Loucy (cell line): ENCODE measurements around the gene GPRC5A.

ENCODE experiments used
- H2AFZ ChIP-seq: fragments of 200-600 bp; sonication (generic); 2 replicates; pipeline ENCODE4 v1.6.0; 2016; ENCODE audit warnings: antibody characterized with exemption, mild to moderate bottlenecking, low read length, moderate library complexity
- H3F3A ChIP-seq: fragments of 200-600 bp; 2 replicates; pipeline ENCODE4 v1.6.0; 2016; ENCODE audit warnings: antibody characterized with exemption, low read depth, mild to moderate bottlenecking
- H3K27me3 ChIP-seq: fragments of 200-600 bp; sonication (generic); 2 replicates; pipeline ENCODE4 v1.6.1; 2014; ENCODE audit warnings: low read length, mild to moderate bottlenecking; ENCODE audit not compliant: insufficient read depth, poor library complexity, severe bottlenecking
- H3K36me3 ChIP-seq: fragments of 200-600 bp; sonication (generic); 2 replicates; pipeline ENCODE4 v1.6.1; 2016; ENCODE audit warnings: low read length; ENCODE audit not compliant: insufficient read depth
- H3K4me1 ChIP-seq: fragments of 200-600 bp; sonication (generic); 2 replicates; pipeline ENCODE4 v1.5.1; 2014; ENCODE audit warnings: low read length, mild to moderate bottlenecking; ENCODE audit not compliant: insufficient read depth, poor library complexity, severe bottlenecking
- H3K4me2 ChIP-seq: fragments of 200-600 bp; sonication (generic); 2 replicates; pipeline ENCODE4 v1.6.0; 2014; ENCODE audit warnings: antibody characterized with exemption, low read length, low read depth, mild to moderate bottlenecking; ENCODE audit not compliant: poor library complexity, severe bottlenecking
- H3K4me3 ChIP-seq: fragments of 200-600 bp; sonication (generic); 2 replicates; pipeline ENCODE4 v1.5.1; 2014; ENCODE audit warnings: low read length, mild to moderate bottlenecking, mixed read lengths; ENCODE audit not compliant: poor library complexity, severe bottlenecking
- H3K79me2 ChIP-seq: fragments of 200-600 bp; sonication (generic); 2 replicates; pipeline ENCODE4 v1.6.1; 2014; ENCODE audit warnings: low read length; ENCODE audit not compliant: insufficient read depth
- H3K9ac ChIP-seq: fragments of 200-600 bp; sonication (generic); 2 replicates; pipeline ENCODE4 v1.6.0; 2014; ENCODE audit warnings: mild to moderate bottlenecking, low read depth, low read length, moderate library complexity; ENCODE audit not compliant: poor library complexity, severe bottlenecking
- H3K9me2 ChIP-seq: fragments of 200-600 bp; sonication (generic); replicated peaks from 2 replicates; pipeline ENCODE4 v1.6.1; 2016; ENCODE audit warnings: low read depth, low read length, mixed read lengths
- H3K9me3 ChIP-seq: fragments of 200-600 bp; sonication (generic); 2 replicates; pipeline ENCODE4 v1.6.1; 2014; ENCODE audit warnings: mild to moderate bottlenecking, antibody characterized with exemption, low read length, low read depth; ENCODE audit not compliant: insufficient read depth
- H4K20me1 ChIP-seq: fragments of 200-600 bp; sonication (generic); 2 replicates; pipeline ENCODE4 v1.6.0; 2014; ENCODE audit warnings: antibody characterized with exemption, low read length, mild to moderate bottlenecking; ENCODE audit not compliant: insufficient read depth, poor library complexity, severe bottlenecking
- CTCF ChIP-seq: fragments of 200-600 bp; sonication (generic); conservative IDR thresholded peaks from 2 replicates; pipeline ENCODE4 v1.5.1; 2014; ENCODE audit warnings: mild to moderate bottlenecking, antibody characterized with exemption, low read length
- EZH2phosphoT487 ChIP-seq: fragments of 200-600 bp; IDR thresholded peaks from 2 replicates; pipeline ENCODE4 v1.6.1; 2018; ENCODE audit warnings: antibody characterized with exemption, mild to moderate bottlenecking, moderate library complexity, borderline replicate concordance

Gene GPRC5A

GRCh38 chr12:12917517-12917916, 26.2 kb downstream of the GPRC5A start:
- no peaks in the 10 kb centered on the region for H3K9me3 ChIP-seq
- no peaks in the 10 kb centered on the region for H3K9me2 ChIP-seq
- no peak overlapping the region for H3K4me3 ChIP-seq
- H2AFZ ChIP-seq, result 0 out of 2 replicates have a peak overlapping the region, but pooled peaks have one; percentile 52
- H3K4me2 ChIP-seq, result no peak overlapping the region
- no peaks in the 10 kb centered on the region for H3K36me3 ChIP-seq
- no peaks in the 10 kb centered on the region for H3K27me3 ChIP-seq
- H3K4me1 ChIP-seq, result peaks cover 5% of the 10 kb centered on the region
- H4K20me1 ChIP-seq, result no peaks in the 10 kb centered on the region
- no peak overlapping the region for H3K9ac ChIP-seq
- H3K79me2 ChIP-seq, result no peaks in the 10 kb centered on the region
- TF ChIP-seq EZH2phosphoT487 (no peak), CTCF (no peak)
- H3F3A ChIP-seq, result no peaks in the 10 kb centered on the region

- Histone ChIP-seq H3K4me3 (no peak overlapping the region), H2AFZ (no peak overlapping the region), H3K9me3 (no peaks in the 10 kb centered on the region), H3F3A (no peaks in the 10 kb centered on the region), H3K79me2 (no peaks in the 10 kb centered on the region), H3K4me1 (peaks cover 5% of the 10 kb centered on the region), H3K9me2 (no peaks in the 10 kb centered on the region), H3K9ac (no peak overlapping the region), H3K36me3 (no peaks in the 10 kb centered on the region), H3K4me2 (no peak overlapping the region), H3K27me3 (no peaks in the 10 kb centered on the region), H4K20me1 (no peaks in the 10 kb centered on the region)
- no peak for TF ChIP-seq CTCF
- TF ChIP-seq EZH2phosphoT487, result no peak
Observed at GRCh38 chr12:12918781-12919389, 27.5 kb downstream of the GPRC5A start.

- Histone ChIP-seq H3K4me2 (no peak overlapping the region), H3K4me1 (peaks cover 5% of the 10 kb centered on the region), H3K27me3 (no peaks in the 10 kb centered on the region), H2AFZ (no peak overlapping the region), H3K9me3 (no peaks in the 10 kb centered on the region), H3K36me3 (no peaks in the 10 kb centered on the region), H3K79me2 (no peaks in the 10 kb centered on the region), H3K4me3 (no peak overlapping the region), H3F3A (no peaks in the 10 kb centered on the region), H3K9me2 (no peaks in the 10 kb centered on the region), H4K20me1 (no peaks in the 10 kb centered on the region), H3K9ac (no peak overlapping the region)
- TF ChIP-seq EZH2phosphoT487, result no peak
- no peak for TF ChIP-seq CTCF
Observed at GRCh38 chr12:12919666-12920435, 28.5 kb downstream of the GPRC5A start.
